HG03575 (cell line): ENCODE results near the gene HMHB1.

ENCODE experiments used
- ATAC-seq: cut with Tn5 transposase; IDR thresholded peaks from one replicate; pipeline ENCODE4 v1.9.1; 2021; ENCODE audit not compliant: unreplicated experiment, insufficient number of reproducible peaks, low FRiP score; ENCODE audit errors: extremely low read depth

Gene HMHB1

GRCh38 chr5:143812085-143812705, at the start of gene HMHB1:
Gene HMHB1 (plus strand): TSS chr5:143812161.
- no peak for ATAC-seq

GRCh38 chr5:143762636-143763220, 49.2 kb upstream of the HMHB1 start:
- ATAC-seq, result no peak

- no peak for ATAC-seq
Observed at GRCh38 chr5:143767162-143767561, 44.8 kb upstream of the HMHB1 start.

GRCh38 chr5:143769026-143769786, 42.8 kb upstream of the HMHB1 start:
- no peak for ATAC-seq

- no peak for ATAC-seq
Observed at GRCh38 chr5:143770450-143770849, 41.5 kb upstream of the HMHB1 start.

- no peak for ATAC-seq
Observed at GRCh38 chr5:143771189-143771588, 40.8 kb upstream of the HMHB1 start.

GRCh38 chr5:143771602-143772001, 40.4 kb upstream of the HMHB1 start:
- ATAC-seq, result no peak

GRCh38 chr5:143772621-143773020, 39.3 kb upstream of the HMHB1 start:
- ATAC-seq, result no peak

GRCh38 chr5:143775258-143775657, 36.7 kb upstream of the HMHB1 start:
- no peak for ATAC-seq

GRCh38 chr5:143776951-143777350, 35.0 kb upstream of the HMHB1 start:
- no peak for ATAC-seq

- no peak for ATAC-seq
Observed at GRCh38 chr5:143779506-143779905, 32.5 kb upstream of the HMHB1 start.

- no peak for ATAC-seq
Observed at GRCh38 chr5:143781993-143782520, 29.9 kb upstream of the HMHB1 start.

- ATAC-seq, result no peak
Observed at GRCh38 chr5:143782588-143783386, 29.2 kb upstream of the HMHB1 start.

GRCh38 chr5:143788401-143788800, 23.6 kb upstream of the HMHB1 start:
- no peak for ATAC-seq

- no peak for ATAC-seq
Observed at GRCh38 chr5:143790457-143791112, 21.4 kb upstream of the HMHB1 start.

- ATAC-seq, result peak; percentile 42
Observed at GRCh38 chr5:143791848-143792731, 19.9 kb upstream of the HMHB1 start.

- ATAC-seq, result no peak
Observed at GRCh38 chr5:143793249-143793648, 18.7 kb upstream of the HMHB1 start.

GRCh38 chr5:143796125-143796524, 15.8 kb upstream of the HMHB1 start:
- ATAC-seq, result no peak
